ENCODE results near the gene CPNE8. TPM values are rescaled to one million over a fixed set of nuclear protein-coding genes. Genes with fewer than 3 reads are reported as not detected.

Gene CPNE8
- total and polyA plus RNA-seq, 7 donors, result 10.5 to 27.7 (median 15.7) TPM

DNA sequence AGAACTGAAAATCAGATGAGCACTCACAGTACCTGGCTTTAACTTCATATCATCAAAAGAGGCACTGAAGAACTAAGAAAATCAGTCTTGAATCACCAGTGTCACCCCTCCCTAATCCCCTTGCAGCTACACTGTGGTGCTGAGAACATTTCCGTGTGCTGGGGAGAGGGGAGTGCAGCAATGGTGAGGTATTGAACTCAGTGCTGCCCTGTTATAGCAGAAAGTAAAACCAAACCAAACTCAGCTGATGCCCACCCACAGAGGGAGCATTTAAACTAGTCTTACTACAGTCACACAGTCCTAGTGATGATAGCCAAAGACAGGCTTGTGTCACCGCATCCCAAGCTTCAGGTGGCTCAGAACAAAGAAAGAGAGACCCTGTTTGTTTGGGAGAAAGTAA, 122.1 kb downstream of the CPNE8 start:
- Histone ChIP-seq H3K27ac (no peak overlapping the region), H3K36me3 (no peaks in the 10 kb centered on the region), H3K27me3 (no peaks in the 10 kb centered on the region), H3K4me3 (no peak overlapping the region), H3K9me3 (no peaks in the 10 kb centered on the region), H3K4me1 (no peaks in the 10 kb centered on the region)
- TF ChIP-seq EP300 (IDR thresholded peaks at IDR 0.05), result no peak
- WGBS, 2 donors, result 74 to 97% methylated on average over 2 of the region's 2 CpGs
- DNase-seq, result no peak
- intact Hi-C loops (cut with DNase I), result no loop called here

DNA sequence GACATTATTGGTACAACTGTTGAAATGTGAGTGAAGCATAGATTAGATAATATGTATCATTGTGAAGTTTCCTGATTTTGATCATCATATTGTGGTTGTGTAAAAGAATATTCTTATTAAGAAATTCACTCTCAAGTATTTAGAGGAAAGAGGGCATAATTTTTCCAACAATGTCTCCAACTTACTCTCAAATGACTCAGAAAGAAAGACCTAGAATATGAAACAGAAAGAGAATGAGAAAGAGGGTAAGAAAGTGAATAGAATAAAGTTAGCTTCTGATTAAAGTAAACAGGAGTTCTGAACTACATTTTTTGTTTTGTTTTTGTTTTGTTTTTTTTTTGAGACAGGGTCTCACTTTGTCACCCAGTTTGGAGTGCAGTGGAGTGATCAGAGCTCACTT, 123.0 kb downstream of the CPNE8 start:
- H3K4me3 ChIP-seq, result no peak overlapping the region
- TF ChIP-seq, protein P1, sequence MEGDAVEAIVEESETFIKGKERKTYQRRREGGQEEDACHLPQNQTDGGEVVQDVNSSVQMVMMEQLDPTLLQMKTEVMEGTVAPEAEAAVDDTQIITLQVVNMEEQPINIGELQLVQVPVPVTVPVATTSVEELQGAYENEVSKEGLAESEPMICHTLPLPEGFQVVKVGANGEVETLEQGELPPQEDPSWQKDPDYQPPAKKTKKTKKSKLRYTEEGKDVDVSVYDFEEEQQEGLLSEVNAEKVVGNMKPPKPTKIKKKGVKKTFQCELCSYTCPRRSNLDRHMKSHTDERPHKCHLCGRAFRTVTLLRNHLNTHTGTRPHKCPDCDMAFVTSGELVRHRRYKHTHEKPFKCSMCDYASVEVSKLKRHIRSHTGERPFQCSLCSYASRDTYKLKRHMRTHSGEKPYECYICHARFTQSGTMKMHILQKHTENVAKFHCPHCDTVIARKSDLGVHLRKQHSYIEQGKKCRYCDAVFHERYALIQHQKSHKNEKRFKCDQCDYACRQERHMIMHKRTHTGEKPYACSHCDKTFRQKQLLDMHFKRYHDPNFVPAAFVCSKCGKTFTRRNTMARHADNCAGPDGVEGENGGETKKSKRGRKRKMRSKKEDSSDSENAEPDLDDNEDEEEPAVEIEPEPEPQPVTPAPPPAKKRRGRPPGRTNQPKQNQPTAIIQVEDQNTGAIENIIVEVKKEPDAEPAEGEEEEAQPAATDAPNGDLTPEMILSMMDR (IDR thresholded peaks at IDR 0.05), result no peak
- TF ChIP-seq EP300 (IDR thresholded peaks at IDR 0.05) (no peak), POLR2A (IDR thresholded peaks at IDR 0.05) (no peak), POLR2AphosphoS5 (IDR thresholded peaks at IDR 0.05) (no peak)
- no peaks in the 10 kb centered on the region for H3K36me3 ChIP-seq
- no peaks in the 10 kb centered on the region for H3K9me3 ChIP-seq
- intact Hi-C loops (cut with DNase I), result no loop called here
- no peak for DNase-seq
- no peak overlapping the region for H3K27ac ChIP-seq
- no peaks in the 10 kb centered on the region for H3K4me1 ChIP-seq
- no peaks in the 10 kb centered on the region for H3K27me3 ChIP-seq

DNA sequence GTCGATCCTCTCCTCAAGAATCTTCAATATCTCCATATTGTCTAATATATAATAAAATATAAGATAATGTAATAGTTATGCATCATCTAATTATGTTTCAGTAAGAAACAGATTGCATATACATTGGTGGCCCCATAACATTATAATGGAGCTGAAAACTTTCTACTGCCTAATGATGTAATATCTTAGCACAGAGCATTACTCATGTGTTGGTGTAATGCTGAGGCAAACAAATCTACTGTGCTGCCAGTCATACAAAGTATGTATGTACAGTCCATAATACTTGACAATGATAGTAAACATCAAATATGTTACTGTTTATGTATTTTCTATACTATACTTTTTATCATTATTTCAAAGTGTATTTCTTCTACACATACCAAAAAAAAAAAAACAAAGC, 128.7 kb downstream of the CPNE8 start:
- no peaks in the 10 kb centered on the region for H3K36me3 ChIP-seq
- DNase-seq, result no peak
- no peaks in the 10 kb centered on the region for H3K27me3 ChIP-seq
- no peak overlapping the region for H3K4me3 ChIP-seq
- H3K4me1 ChIP-seq, result no peaks in the 10 kb centered on the region
- intact Hi-C loops (cut with DNase I), result no loop called here
- TF ChIP-seq EP300 (IDR thresholded peaks at IDR 0.05) (no peak), POLR2AphosphoS5 (IDR thresholded peaks at IDR 0.05) (no peak), POLR2A (IDR thresholded peaks at IDR 0.05) (no peak)
- TF ChIP-seq, protein P1 (IDR thresholded peaks at IDR 0.05), result no peak
- no peak overlapping the region for H3K27ac ChIP-seq
- WGBS, 2 donors, result 95 to 97% methylated on average over 1 of the region's 1 CpG
- H3K9me3 ChIP-seq, result no peaks in the 10 kb centered on the region

DNA sequence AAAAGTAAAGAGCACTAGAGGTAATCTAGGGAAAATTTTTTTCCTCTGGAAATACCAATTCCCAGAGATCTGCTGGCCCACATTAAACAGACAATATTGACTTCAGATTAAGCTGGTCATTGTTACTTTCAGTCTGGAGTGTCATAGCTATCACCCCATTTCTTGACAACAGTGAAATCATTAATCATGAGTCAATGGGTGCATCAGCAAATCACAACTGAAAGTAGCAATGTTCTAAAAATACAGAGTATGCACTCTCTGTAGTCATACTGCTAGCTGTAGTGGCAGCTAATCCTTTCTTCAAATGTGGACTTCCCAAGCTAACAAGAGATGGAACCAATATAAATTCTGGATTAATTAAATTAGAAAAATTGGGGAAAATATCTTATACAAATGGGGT, 129.9 kb downstream of the CPNE8 start:
- Histone ChIP-seq H3K27ac (no peak overlapping the region), H3K36me3 (no peaks in the 10 kb centered on the region), H3K9me3 (no peaks in the 10 kb centered on the region), H3K27me3 (no peaks in the 10 kb centered on the region), H3K4me1 (no peaks in the 10 kb centered on the region), H3K4me3 (no peak overlapping the region)
- DNase-seq, result no peak
- intact Hi-C loops (cut with DNase I), result no loop called here
- TF ChIP-seq, protein P1 (IDR thresholded peaks at IDR 0.05), result no peak
- TF ChIP-seq EP300 (IDR thresholded peaks at IDR 0.05) (no peak), POLR2AphosphoS5 (IDR thresholded peaks at IDR 0.05) (no peak), POLR2A (IDR thresholded peaks at IDR 0.05) (no peak)

- H3K4me1 ChIP-seq, result no peaks in the 10 kb centered on the region
- no peak for DNase-seq
- no peaks in the 10 kb centered on the region for H3K9me3 ChIP-seq
- no peaks in the 10 kb centered on the region for H3K27me3 ChIP-seq
- no peak overlapping the region for H3K4me3 ChIP-seq
- TF ChIP-seq, protein P1 (IDR thresholded peaks at IDR 0.05), result no peak
- no peak for TF ChIP-seq EP300 (IDR thresholded peaks at IDR 0.05)
- no peak for TF ChIP-seq POLR2AphosphoS5 (IDR thresholded peaks at IDR 0.05)
- TF ChIP-seq POLR2A (IDR thresholded peaks at IDR 0.05), result no peak
- no peaks in the 10 kb centered on the region for H3K36me3 ChIP-seq
- intact Hi-C loops (cut with DNase I), result no loop called here
- no peak overlapping the region for H3K27ac ChIP-seq
- 62 to 91% methylated on average over 2 of the region's 2 CpGs for WGBS, 2 donors
Measured at GRCh38 chr12:38772437-38772836, 133.0 kb downstream of the CPNE8 start.

Measured in sigmoid colon (tissue), 7 donors.